GM12864 (cell line): ENCODE data around the gene C1QTNF6.

Experiments
- DNase-seq: peaks from one replicate; pipeline ENCODE4 v3.0.0-alpha.2; 2011; ENCODE audit warnings: low read depth
- H3K4me3 ChIP-seq: 2 replicates; pipeline ENCODE4 v1.5.1; 2011; ENCODE audit warnings: mild to moderate bottlenecking, low read depth, low read length, control low read depth
- TF ChIP-seq, protein P1 (sequence below): IDR thresholded peaks from 2 replicates; pipeline ENCODE4 v1.5.1; 2011; ENCODE audit warnings: low read depth, mild to moderate bottlenecking, moderate library complexity, low read length, control low read depth, inconsistent platforms; ENCODE audit errors: missing control alignments

The C1QTNF6 gene

DNA sequence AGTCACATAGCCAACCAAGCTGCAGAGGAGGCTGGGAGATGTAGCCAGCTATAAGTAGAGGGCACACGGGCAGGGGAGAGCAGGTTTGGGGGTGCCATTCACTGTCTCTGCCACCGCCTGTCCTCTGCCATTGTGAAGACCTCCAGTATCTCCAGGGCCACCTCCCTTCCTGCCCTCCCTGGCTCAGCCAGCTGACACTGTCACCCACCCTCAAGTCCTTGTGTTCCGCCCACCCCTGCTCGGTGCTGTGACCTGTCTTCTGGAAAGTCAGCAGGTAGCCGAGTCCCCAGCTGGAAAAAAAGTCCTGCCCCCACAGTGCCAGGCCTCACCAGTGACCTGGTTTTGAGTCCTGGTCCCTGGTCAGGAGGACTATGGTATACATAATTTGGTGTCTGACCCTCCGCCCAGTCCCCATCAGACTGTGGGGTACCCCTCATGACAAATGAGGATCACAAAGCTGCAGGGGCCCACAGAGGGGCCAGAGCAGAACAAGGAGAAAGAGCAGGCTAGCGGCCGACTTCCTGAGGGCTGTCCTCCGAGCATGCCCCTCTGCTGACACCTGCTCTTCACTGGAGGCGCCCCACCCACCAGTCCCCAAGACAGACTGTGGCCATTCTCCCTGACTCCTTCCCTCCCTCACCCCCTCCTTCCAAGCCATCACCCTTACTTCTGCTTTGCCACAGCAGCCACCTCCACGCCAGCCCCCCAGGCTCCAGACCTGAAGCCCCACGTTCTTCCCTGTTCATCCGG lies 31.2 kb downstream of the C1QTNF6 start:
- no peak for DNase-seq
- TF ChIP-seq, protein P1, sequence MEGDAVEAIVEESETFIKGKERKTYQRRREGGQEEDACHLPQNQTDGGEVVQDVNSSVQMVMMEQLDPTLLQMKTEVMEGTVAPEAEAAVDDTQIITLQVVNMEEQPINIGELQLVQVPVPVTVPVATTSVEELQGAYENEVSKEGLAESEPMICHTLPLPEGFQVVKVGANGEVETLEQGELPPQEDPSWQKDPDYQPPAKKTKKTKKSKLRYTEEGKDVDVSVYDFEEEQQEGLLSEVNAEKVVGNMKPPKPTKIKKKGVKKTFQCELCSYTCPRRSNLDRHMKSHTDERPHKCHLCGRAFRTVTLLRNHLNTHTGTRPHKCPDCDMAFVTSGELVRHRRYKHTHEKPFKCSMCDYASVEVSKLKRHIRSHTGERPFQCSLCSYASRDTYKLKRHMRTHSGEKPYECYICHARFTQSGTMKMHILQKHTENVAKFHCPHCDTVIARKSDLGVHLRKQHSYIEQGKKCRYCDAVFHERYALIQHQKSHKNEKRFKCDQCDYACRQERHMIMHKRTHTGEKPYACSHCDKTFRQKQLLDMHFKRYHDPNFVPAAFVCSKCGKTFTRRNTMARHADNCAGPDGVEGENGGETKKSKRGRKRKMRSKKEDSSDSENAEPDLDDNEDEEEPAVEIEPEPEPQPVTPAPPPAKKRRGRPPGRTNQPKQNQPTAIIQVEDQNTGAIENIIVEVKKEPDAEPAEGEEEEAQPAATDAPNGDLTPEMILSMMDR, result no peak
- no peak overlapping the region for H3K4me3 ChIP-seq

DNA sequence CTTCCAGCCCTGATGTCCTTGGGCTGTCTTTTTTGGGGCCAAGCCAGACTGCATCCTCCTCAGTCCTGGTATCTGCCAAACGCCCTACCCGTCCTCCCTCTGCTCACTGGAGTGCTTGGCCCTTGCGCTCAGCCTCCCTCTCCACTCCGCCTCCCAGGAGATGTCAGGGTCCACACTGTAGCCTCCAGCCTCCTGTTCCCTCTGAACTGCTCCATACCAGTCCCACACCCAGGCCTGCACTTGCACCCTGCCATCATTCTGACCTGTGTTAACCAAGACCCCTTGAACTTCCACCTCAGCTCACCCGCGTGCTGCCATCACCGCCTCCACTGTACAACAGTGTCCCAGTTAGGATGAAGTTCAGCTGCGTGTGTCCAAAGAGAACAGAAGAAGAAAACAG lies 32.1 kb downstream of the C1QTNF6 start:
- no peak overlapping the region for H3K4me3 ChIP-seq
- TF ChIP-seq, protein P1, result no peak
- no peak for DNase-seq

DNA sequence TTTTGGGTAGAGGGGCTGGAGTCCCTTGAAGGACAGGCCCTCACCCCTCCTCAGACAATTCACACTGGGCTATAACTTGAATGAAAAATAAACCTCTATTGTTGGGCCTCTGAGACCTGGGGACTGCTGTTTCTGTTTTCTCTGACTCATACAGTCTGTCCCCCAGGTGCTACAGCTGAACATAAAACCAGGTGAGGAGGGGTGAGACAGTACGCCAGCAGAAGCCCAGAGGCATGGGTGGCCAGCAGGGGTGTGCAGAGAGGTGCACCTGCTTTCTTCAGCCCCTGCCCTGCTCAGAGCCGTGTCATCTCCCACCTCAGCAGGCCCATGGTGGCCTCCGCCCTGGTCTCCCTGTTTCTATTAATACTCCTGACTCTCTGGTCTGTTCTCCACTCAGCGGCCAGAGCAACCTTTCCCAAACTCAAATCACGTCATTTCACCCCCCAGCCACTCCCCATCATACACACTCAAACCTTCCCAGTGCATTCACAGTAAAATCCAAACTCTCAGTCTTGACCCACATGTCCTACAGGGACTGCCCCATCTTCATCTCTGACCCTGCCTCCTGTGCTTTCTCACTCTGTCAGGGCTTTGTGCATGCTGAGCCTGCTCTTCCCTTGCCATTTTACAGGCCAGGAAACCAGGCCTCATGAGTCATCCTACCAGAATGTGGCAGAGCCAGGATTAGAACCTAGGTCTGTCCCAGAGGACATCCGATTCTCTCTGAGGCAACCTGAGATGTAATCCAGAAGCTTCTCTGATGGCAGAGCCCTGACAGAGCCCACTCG lies 32.9 kb downstream of the C1QTNF6 start:
- peak; percentile 42 for DNase-seq
- H3K4me3 ChIP-seq, result no peak overlapping the region
- TF ChIP-seq, protein P1, result peak; percentile 7

DNA sequence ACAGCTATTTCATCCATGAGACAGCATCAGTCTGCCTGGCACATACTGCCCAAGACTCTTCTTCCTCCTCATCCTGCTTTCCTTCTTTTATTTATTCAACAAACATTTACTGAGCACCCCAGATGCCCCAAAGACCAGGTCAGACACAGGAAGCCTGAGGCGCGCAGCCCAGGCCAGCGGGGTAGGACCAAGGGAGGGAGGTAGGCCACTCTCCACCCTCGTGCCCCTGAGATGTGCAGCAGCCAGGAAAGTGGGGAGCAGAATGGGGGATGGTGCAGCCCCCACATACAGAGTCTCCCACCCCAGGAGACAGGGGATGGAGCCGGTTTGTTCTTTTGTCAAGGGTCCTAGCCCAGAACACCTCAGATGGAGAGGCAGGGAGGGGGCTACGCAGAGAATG lies 34.1 kb downstream of the C1QTNF6 start:
- H3K4me3 ChIP-seq, result no peak overlapping the region
- DNase-seq, result no peak
- TF ChIP-seq, protein P1, result no peak

DNA sequence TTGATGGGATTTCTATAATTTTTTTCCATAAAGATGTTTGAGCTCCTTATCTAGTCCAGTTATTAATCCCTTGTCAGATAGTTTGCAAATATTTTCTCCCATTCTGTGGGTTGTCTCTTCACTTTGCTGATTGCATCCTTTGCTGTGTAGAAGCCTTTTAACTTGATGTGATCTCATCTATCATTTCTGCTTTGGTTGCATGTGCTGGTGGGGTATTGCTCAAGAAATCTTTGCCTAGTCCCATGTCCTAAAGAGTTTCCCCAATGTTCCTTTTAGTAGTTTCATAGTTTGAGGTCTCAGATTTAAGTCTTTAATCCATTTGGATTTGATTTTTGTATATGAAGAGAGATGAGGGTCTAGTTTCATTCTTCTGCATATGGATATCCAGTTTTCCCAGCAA lies 36.6 kb downstream of the C1QTNF6 start:
- H3K4me3 ChIP-seq, result no peak overlapping the region
- TF ChIP-seq, protein P1, result no peak
- DNase-seq, result no peak

DNA sequence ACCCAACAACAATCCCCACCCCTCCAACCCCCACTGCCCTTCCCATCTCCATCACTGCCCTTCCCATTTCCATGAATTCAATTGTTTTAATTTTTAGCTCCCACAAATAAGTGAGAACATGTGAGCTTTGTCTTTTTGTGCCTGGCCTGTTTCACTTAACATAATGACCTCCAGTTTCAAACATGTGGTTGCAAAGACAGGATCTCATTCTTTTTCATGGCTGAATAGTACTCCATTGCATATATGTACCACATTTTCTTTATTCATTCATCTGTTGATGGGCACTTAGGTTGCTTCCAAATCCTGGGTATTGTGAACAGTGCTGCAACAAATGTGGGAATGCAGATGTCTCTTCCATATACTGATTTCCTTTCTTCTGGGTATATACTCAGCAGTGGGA lies 37.3 kb downstream of the C1QTNF6 start:
- TF ChIP-seq, protein P1, result no peak
- DNase-seq, result no peak
- no peak overlapping the region for H3K4me3 ChIP-seq
